PC-9 (cell line): ENCODE results near the gene NT5DC1.

ENCODE experiments used
- CTCF ChIP-seq: fragments of 200-600 bp; sonication (generic); conservative IDR thresholded peaks from 2 replicates; pipeline ENCODE4 v1.6.1; 2017; ENCODE audit warnings: mixed run types, antibody characterized with exemption, mild to moderate bottlenecking, moderate library complexity
- EZH2 ChIP-seq: fragments of 200-600 bp; sonication (generic); IDR thresholded peaks from 2 replicates; pipeline ENCODE4 v1.8.0; 2017; ENCODE audit warnings: antibody characterized with exemption, low read depth

- no peak for TF ChIP-seq EZH2
- TF ChIP-seq CTCF, result no peak
These were observed 189.2 kb downstream of the NT5DC1 start for GRCh38 chr6:116289876-116290275.
